Measurements from ENCODE around the gene LGALS1.
"Not testable (repeated sequence)": the region's sequence is repeated elsewhere in the genome, so short reads cannot be mapped to it uniquely, and the experiment has no call there.

LGALS1 gene

GRCh38 chr22:37714634-37715033, 39.2 kb downstream of the LGALS1 start:
- H3K27me3 ChIP-seq (ENCODE audit: control insufficient read depth, insufficient read depth, low read length) = no peaks in the 10 kb centered on the region
- no peaks in the 10 kb centered on the region for H3K9me3 ChIP-seq (ENCODE audit: control insufficient read depth, insufficient read depth, low read length)
- no peak overlapping the region for H3K4me3 ChIP-seq (ENCODE audit: low read depth, low read length)
- H3K4me1 ChIP-seq (ENCODE audit: control insufficient read depth, insufficient read depth, low read length) = no peaks in the 10 kb centered on the region
- no peak overlapping the region for H3K27ac ChIP-seq (ENCODE audit: low read depth, low read length)
- peaks cover 39% of the 10 kb centered on the region for H3K36me3 ChIP-seq (ENCODE audit: control insufficient read depth, insufficient read depth, low read length)
- no peak overlapping the region for H3K9ac ChIP-seq (ENCODE audit: low read depth, low read length)

GRCh38 chr22:37715760-37716159, 40.3 kb downstream of the LGALS1 start:
- H3K4me3 ChIP-seq (ENCODE audit: low read depth, low read length) = no peak overlapping the region
- H3K9me3 ChIP-seq (ENCODE audit: control insufficient read depth, insufficient read depth, low read length) = no peaks in the 10 kb centered on the region
- no peaks in the 10 kb centered on the region for H3K4me1 ChIP-seq (ENCODE audit: control insufficient read depth, insufficient read depth, low read length)
- H3K27ac ChIP-seq (ENCODE audit: low read depth, low read length) = no peak overlapping the region
- H3K36me3 ChIP-seq (ENCODE audit: control insufficient read depth, insufficient read depth, low read length) = peaks cover 30% of the 10 kb centered on the region
- H3K27me3 ChIP-seq (ENCODE audit: control insufficient read depth, insufficient read depth, low read length) = no peaks in the 10 kb centered on the region
- H3K9ac ChIP-seq (ENCODE audit: low read depth, low read length) = no peak overlapping the region

GRCh38 chr22:37716708-37717107, 41.3 kb downstream of the LGALS1 start:
- Histone ChIP-seq H3K27me3 (ENCODE audit: control insufficient read depth, insufficient read depth, low read length) (no peaks in the 10 kb centered on the region), H3K27ac (ENCODE audit: low read depth, low read length) (no peak overlapping the region), H3K4me3 (ENCODE audit: low read depth, low read length) (no peak overlapping the region), H3K36me3 (ENCODE audit: control insufficient read depth, insufficient read depth, low read length) (peaks cover 23% of the 10 kb centered on the region), H3K9me3 (ENCODE audit: control insufficient read depth, insufficient read depth, low read length) (no peaks in the 10 kb centered on the region), H3K9ac (ENCODE audit: low read depth, low read length) (no peak overlapping the region), H3K4me1 (ENCODE audit: control insufficient read depth, insufficient read depth, low read length) (no peaks in the 10 kb centered on the region)

GRCh38 chr22:37717235-37717634, 41.8 kb downstream of the LGALS1 start:
- not testable (repeated sequence) for H3K27ac ChIP-seq (ENCODE audit: low read depth, low read length); H3K4me1 ChIP-seq (ENCODE audit: control insufficient read depth, insufficient read depth, low read length); H3K27me3 ChIP-seq (ENCODE audit: control insufficient read depth, insufficient read depth, low read length); H3K4me3 ChIP-seq (ENCODE audit: low read depth, low read length); H3K9ac ChIP-seq (ENCODE audit: low read depth, low read length); H3K9me3 ChIP-seq (ENCODE audit: control insufficient read depth, insufficient read depth, low read length)
- peaks cover 21% of the 10 kb centered on the region for H3K36me3 ChIP-seq (ENCODE audit: control insufficient read depth, insufficient read depth, low read length)

- H3K27ac ChIP-seq (ENCODE audit: low read depth, low read length) = not testable (repeated sequence)
- peaks cover 24% of the 10 kb centered on the region for H3K36me3 ChIP-seq (ENCODE audit: control insufficient read depth, insufficient read depth, low read length)
Observed at GRCh38 chr22:37717746-37718305, 42.4 kb downstream of the LGALS1 start.

GRCh38 chr22:37725551-37726240, 50.3 kb downstream of the LGALS1 start:
- no peaks in the 10 kb centered on the region for H3K4me1 ChIP-seq (ENCODE audit: control insufficient read depth, insufficient read depth, low read length)
- no peak overlapping the region for H3K4me3 ChIP-seq (ENCODE audit: low read depth, low read length)
- H3K27me3 ChIP-seq (ENCODE audit: control insufficient read depth, insufficient read depth, low read length) = no peaks in the 10 kb centered on the region
- no peak overlapping the region for H3K9ac ChIP-seq (ENCODE audit: low read depth, low read length)
- no peak overlapping the region for H3K27ac ChIP-seq (ENCODE audit: low read depth, low read length)
- H3K9me3 ChIP-seq (ENCODE audit: control insufficient read depth, insufficient read depth, low read length) = no peaks in the 10 kb centered on the region
- H3K36me3 ChIP-seq (ENCODE audit: control insufficient read depth, insufficient read depth, low read length) = peaks cover 32% of the 10 kb centered on the region

More at GRCh38 chr22:37717746-37718305, 42.4 kb downstream of the LGALS1 start:
- H3K9me3 ChIP-seq (ENCODE audit: control insufficient read depth, insufficient read depth, low read length); H3K4me1 ChIP-seq (ENCODE audit: control insufficient read depth, insufficient read depth, low read length); H3K4me3 ChIP-seq (ENCODE audit: low read depth, low read length); H3K9ac ChIP-seq (ENCODE audit: low read depth, low read length); H3K27me3 ChIP-seq (ENCODE audit: control insufficient read depth, insufficient read depth, low read length): not testable (repeated sequence)

- Histone ChIP-seq H3K9ac (ENCODE audit: low read depth, low read length) (no peak overlapping the region), H3K27me3 (ENCODE audit: control insufficient read depth, insufficient read depth, low read length) (no peaks in the 10 kb centered on the region), H3K4me1 (ENCODE audit: control insufficient read depth, insufficient read depth, low read length) (no peaks in the 10 kb centered on the region), H3K9me3 (ENCODE audit: control insufficient read depth, insufficient read depth, low read length) (no peaks in the 10 kb centered on the region), H3K36me3 (ENCODE audit: control insufficient read depth, insufficient read depth, low read length) (peaks cover 34% of the 10 kb centered on the region), H3K27ac (ENCODE audit: low read depth, low read length) (no peak overlapping the region), H3K4me3 (ENCODE audit: low read depth, low read length) (no peak overlapping the region)
Observed at GRCh38 chr22:37726241-37726887, 50.9 kb downstream of the LGALS1 start.

- H3K4me1 ChIP-seq (ENCODE audit: control insufficient read depth, insufficient read depth, low read length) = no peaks in the 10 kb centered on the region
- H3K9ac ChIP-seq (ENCODE audit: low read depth, low read length) = no peak overlapping the region
Observed at GRCh38 chr22:37728620-37729019, 53.2 kb downstream of the LGALS1 start.

More at GRCh38 chr22:37728620-37729019, 53.2 kb downstream of the LGALS1 start:
- 0 out of 2 replicates have a peak, but pooled peaks cover 3% of the 10 kb centered on the region for H3K27me3 ChIP-seq (ENCODE audit: control insufficient read depth, insufficient read depth, low read length)
- H3K36me3 ChIP-seq (ENCODE audit: control insufficient read depth, insufficient read depth, low read length) = peaks cover 23% of the 10 kb centered on the region
- H3K9me3 ChIP-seq (ENCODE audit: control insufficient read depth, insufficient read depth, low read length) = no peaks in the 10 kb centered on the region
- no peak overlapping the region for H3K27ac ChIP-seq (ENCODE audit: low read depth, low read length)
- no peak overlapping the region for H3K4me3 ChIP-seq (ENCODE audit: low read depth, low read length)
